HL-60 (cell line): ENCODE measurements around the gene CFAP99.

Experiments used
- DNase-seq, 2 experiments: peaks; one replicate each; pipeline ENCODE4 v3.0.0-alpha.2; 2010 to 2020; ENCODE audit warnings: low read depth in 1 of 2, low spot score in 1 of 2
- H3K27ac ChIP-seq: fragments of 250-450 bp; sonication (Bioruptor Pico); replicated peaks from 2 replicates; pipeline ENCODE4 v1.5.1; 2020; ENCODE audit warnings: mild to moderate bottlenecking, moderate library complexity
- H3K27me3 ChIP-seq: fragments of 250-450 bp; sonication (Bioruptor Pico); 2 replicates; pipeline ENCODE4 v1.5.1; 2021; ENCODE audit warnings: mild to moderate bottlenecking, moderate library complexity; ENCODE audit not compliant: insufficient read depth, poor library complexity, severe bottlenecking
- H3K4me3 ChIP-seq: replicated peaks from 2 replicates; pipeline ENCODE4 v1.5.1; 2011; ENCODE audit warnings: mild to moderate bottlenecking, control low read depth, low read length; ENCODE audit not compliant: insufficient read depth
- CTCF ChIP-seq: IDR thresholded peaks from one replicate; pipeline ENCODE4 v1.5.1; 2011; ENCODE audit warnings: low read length, control low read depth, inconsistent platforms; ENCODE audit not compliant: insufficient read depth
- GABPA ChIP-seq: IDR thresholded peaks from 2 replicates; pipeline ENCODE4 v1.6.1; 2012; ENCODE audit warnings: low read depth
- POLR2AphosphoS5 ChIP-seq: IDR thresholded peaks from 2 replicates; pipeline ENCODE4 v1.6.1; 2012; ENCODE audit warnings: low read depth
- REST ChIP-seq: IDR thresholded peaks from 2 replicates; pipeline ENCODE4 v1.6.1; 2012; ENCODE audit warnings: low read depth; ENCODE audit not compliant: insufficient replicate concordance
- SPI1 ChIP-seq: IDR thresholded peaks from 2 replicates; pipeline ENCODE4 v1.6.1; 2012; ENCODE audit warnings: low read depth, mild to moderate bottlenecking, borderline replicate concordance

Gene CFAP99

GRCh38 chr4:2445571-2445970, 26.8 kb downstream of the CFAP99 start:
- no peak for DNase-seq
- Histone ChIP-seq H3K4me3 (no peak overlapping the region), H3K27ac (no peak overlapping the region), H3K27me3 (no peaks in the 10 kb centered on the region)
- TF ChIP-seq REST = no peak
- no peak for TF ChIP-seq POLR2AphosphoS5
- TF ChIP-seq CTCF = no peak
- TF ChIP-seq GABPA = no peak
- no peak for TF ChIP-seq SPI1

- no peak for DNase-seq
- H3K4me3 ChIP-seq = no peak overlapping the region
- no peak for TF ChIP-seq REST
- TF ChIP-seq SPI1 = no peak
- TF ChIP-seq CTCF = no peak
- no peak for TF ChIP-seq GABPA
- no peak for TF ChIP-seq POLR2AphosphoS5
Measured at GRCh38 chr4:2446656-2447564, 28.2 kb downstream of the CFAP99 start.

GRCh38 chr4:2448589-2448988, 29.8 kb downstream of the CFAP99 start:
- no peak for DNase-seq
- Histone ChIP-seq H3K4me3 (no peak overlapping the region), H3K27me3 (no peaks in the 10 kb centered on the region), H3K27ac (no peak overlapping the region)
- TF ChIP-seq SPI1 = no peak
- no peak for TF ChIP-seq GABPA
- TF ChIP-seq REST = no peak

More at GRCh38 chr4:2446656-2447564, 28.2 kb downstream of the CFAP99 start:
- Histone ChIP-seq H3K27me3 (no peaks in the 10 kb centered on the region), H3K27ac (no peak overlapping the region)
